NCI-H2227 treated with DMSO at 0.1 percent for 48 hours (cell line): ENCODE measurements around the gene KRTAP5-10.
"Not testable (repeated sequence)": the region's sequence is repeated elsewhere in the genome, so short reads cannot be mapped to it uniquely, and the experiment has no call there.

ENCODE experiments used
- DNase-seq: peaks from one replicate; lab custom pipeline; 2025; lab: John Stamatoyannopoulos, UW

Gene KRTAP5-10

DNA sequence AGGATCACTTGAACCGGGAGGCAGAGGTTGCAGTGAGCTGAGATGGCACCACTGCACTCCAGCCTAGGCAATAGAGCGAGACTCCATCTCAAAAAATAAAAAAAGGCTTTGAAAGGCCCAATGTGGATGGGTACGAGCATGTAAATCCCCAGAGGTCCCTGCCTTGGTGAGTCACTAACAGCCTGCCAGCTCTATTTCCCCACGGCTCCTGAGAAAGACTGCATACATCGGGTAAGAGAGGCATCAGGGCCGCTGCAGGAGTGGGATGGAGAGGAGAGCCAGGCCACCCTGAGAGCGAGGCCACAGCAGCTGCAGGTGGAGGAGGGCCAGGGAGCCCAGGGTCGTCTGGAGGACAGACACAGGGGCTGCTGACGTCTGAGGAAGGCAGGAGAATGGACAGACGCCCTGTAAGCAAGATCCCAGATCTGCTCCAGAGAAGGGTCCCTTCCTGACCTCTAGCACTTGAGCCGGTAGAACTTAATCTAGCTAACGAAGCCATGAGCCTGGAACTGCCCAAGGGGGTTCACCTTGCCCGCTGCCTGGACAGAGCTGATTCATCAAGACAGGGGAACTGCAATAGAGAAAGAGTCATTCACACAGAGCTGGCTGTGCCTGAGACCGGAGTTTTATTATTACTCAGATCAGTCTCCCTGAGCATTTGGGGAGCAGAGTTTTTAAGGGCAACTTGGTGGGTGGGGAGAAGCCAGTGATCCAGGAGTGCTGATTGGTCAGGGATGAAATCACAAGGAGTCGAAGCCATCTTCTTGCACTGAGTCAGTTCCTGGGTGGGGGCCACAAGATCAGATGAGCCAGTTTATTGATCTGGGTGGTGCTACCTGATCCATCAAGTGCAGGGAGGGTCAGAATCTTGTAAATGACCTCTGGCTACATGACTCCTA, 22.2 kb upstream of the KRTAP5-10 start:
- DNase-seq: no peak

DNA sequence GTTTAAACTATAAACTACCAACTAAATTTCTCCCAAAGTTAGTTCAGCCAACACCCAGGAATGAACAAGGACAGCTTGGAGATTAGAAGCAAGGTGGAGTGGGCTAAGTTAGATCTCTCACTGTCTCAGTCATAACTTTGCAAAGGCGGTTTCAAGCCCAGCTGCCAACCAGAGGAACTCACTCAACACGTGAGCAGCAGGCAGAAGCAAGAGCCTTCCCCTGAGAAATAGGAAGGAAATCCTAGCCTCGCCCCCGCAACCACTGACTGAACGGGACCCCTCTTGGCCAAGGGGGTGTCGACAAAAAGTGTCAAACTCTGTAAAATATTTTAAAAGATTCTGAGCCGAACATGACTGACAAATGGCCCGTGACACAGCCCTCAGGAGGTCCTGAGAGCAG, 21.5 kb upstream of the KRTAP5-10 start:
- no peak for DNase-seq

DNA sequence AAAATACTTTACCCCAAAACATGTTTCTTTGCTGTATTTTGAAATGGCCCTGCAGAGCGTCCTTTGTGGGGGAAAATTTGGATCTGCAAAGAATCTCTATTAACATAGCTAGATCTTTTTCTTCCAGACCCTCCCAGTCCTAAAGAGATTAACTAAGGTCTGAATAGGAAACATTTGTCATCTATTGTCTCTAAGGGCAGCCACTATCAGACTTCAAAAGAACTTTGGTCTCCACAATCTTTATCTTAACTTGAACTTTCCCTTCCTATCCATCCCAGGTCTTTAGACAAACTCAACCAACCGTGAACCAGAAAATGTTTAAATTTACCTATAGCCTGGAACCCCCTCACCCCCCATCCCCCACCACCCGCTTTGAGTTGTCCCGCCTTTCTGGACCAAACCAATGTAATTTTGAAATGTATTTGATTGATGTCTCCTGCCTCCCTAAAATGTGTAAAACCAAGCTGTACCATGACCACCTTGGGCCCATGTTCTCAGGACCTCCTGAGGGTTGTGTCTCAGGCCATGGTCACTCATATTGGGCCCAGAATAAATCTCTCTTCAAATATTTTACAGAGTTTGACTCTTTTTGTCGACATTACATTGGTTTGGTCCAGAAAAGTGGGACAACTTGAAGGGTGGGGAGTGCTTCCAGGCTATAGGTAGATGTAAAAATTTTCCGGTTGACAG, 20.7 kb upstream of the KRTAP5-10 start:
- no peak for DNase-seq

DNA sequence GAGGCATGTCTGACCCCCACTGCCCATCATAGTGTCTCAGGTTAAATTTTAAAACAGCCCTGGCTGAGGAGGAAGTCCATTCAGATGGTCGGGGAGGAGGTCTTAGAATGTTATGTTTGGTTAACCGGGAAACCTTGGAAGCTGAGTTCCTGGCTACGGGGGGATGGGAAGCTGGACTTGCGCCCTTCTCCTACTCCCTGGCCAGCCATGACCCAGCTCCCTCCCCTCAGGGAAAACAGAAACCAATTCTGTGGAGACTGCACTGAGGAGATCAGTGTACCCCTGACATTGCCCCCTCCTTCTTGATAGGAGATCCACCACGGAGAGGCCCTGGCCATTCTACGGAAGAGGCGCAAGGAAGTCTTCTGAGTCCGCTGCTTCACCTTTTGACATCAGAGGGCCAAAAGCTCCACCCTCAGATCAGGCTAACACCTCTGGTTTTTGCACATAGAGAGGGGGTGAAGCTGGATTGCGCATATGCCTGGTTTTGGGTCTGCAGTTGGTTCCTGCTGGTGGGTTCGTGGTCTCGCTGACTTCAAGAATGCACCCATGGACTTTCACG, 19.9 kb upstream of the KRTAP5-10 start:
- DNase-seq: no peak

DNA sequence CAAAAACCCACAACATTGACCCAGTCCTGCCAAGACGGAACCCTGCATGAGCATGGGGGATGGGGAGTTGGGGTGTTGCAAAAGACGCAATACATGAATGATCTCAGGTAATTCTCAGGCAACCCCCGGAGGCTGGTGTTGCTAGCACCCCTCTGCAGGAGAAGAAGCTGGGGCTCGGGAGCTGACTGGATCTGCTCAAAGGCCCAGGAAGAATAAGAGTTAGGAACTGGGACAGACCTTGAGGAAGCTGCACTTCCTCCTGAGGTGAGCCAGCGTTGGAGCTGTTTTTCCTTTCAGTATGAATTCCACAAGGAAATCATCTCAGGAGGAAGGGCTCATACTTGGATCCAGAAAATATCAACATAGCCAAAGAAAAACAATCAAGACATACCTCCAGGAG, 17.2 kb upstream of the KRTAP5-10 start, which contains the start of gene KRTAP5-9:
Gene KRTAP5-9 (plus strand): TSS at position 301 of the 400 bp plus-strand sequence. CDS start 238 bp downstream, outside the sequence.
- DNase-seq: no peak

DNA sequence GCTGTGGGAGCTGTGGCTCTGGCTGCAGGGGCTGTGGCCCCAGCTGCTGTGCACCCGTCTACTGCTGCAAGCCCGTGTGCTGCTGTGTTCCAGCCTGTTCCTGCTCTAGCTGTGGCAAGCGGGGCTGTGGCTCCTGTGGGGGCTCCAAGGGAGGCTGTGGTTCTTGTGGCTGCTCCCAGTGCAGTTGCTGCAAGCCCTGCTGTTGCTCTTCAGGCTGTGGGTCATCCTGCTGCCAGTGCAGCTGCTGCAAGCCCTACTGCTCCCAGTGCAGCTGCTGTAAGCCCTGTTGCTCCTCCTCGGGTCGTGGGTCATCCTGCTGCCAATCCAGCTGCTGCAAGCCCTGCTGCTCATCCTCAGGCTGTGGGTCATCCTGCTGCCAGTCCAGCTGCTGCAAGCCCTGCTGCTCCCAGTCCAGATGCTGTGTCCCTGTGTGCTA, 16.6 kb upstream of the KRTAP5-10 start:
- no peak for DNase-seq

DNA sequence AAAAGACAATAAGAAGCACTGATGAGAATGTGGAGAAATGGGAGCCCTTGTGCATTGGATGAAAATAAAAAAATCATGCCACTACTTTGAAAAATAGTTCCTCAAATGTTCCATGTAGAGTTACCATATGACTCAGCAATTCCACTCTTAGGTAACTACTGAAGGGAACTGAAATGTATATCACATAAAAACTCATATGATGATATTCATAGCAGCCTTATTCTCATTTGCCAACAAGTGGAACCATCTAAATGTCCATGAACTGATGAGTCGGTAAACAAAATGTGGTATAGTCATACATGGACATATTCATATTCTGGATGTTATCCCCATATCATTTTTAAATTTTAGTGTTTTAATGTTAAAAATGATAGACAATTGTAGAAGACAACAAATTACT, 13.7 kb upstream of the KRTAP5-10 start:
- no peak for DNase-seq

DNA sequence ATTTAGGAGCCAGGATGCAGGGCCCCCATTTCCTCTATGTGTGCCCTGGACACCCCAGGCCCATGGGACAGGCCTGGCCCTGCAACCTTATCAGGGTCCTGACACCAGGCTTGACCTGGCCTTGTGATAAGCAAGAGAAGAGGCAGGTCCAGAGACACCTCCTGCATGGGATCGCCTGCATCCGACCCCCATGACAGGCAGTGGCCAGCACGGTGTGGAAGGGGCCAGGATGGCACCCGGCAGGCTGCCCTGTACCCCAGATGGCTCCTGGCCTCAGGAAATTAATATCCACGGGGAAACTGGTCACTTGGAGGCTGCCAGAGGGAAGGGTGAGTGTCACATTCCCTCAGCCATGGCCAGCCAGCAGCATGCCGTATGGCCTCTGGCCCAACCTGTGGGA, 10.4 kb upstream of the KRTAP5-10 start:
- DNase-seq: no peak

DNA sequence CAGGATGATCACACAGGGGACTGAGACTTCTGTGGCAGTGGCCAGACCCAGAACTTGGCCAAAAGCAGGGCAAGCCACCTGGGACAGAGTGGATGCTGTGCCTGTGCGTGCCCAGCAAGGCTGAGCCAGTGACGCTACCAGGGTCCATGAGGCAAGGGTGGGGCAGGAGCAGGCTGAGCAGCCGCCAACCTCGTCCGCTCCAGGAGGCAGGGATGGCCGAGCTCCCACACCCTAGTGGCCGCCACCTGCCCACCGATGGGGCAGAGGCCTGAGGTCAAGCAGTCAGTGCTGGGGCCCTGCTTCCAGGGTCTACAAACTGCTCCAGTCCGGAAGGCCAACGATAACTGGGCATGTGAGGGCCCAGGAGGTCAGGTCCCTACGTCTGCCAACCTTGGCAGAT, 9.9 kb upstream of the KRTAP5-10 start:
- no peak for DNase-seq

DNA sequence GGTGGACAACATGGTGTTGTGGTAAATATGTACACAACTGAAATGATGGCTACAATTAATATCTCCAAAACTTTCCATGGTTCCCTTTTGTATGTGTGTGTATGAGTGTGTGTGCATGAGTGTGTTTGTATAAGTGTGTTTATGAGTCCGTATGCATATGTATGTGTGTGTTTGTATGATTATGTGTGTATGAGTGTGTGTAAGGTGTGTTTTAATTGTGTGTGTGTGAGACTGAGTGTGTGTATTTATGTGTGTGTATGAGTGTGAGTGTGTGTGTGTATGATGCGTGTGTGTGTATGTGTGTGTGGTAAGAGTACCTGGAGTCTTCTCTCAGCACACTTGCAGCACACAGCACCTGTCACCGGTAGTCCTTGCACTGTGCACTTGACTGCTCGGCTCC, 9.3 kb upstream of the KRTAP5-10 start:
- no peak for DNase-seq

DNA sequence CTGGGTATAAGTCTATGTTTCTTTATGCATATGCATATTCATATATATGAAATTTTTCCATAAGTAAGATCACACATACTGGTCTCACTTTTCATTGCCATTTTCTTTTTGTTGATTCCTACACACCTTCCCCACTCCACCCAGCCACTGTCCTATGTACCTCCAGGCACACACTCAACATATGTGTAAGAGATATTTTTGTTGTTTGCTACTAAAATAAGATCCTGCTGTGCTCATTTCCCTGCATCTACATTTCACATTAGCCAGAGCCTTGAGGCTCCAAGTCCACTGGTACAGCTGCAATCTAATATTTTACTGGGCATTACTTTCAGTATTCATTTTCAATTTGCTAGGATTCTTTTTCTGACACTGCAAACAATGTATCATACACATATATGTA, 8.1 kb upstream of the KRTAP5-10 start:
- no peak for DNase-seq

DNA sequence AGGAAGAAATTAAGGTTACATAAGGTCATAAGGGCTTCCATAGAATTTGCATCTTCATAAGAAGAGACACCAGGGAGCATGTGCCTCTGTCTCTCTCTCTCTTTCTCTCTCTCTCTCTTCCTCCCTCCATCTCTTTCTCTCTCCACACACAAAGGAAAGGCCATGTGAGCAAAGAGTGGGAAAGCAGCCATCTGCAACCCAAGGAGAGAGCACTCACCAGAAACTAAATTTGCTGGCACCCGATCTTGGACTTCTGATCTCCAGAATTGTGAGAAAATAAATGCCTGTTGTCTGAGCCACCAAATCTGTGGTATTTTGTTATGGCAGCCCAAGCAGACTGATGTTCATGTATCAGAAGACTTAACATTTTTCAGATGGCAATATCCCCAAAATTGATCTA, 6.4 kb upstream of the KRTAP5-10 start:
- DNase-seq: no peak

DNA sequence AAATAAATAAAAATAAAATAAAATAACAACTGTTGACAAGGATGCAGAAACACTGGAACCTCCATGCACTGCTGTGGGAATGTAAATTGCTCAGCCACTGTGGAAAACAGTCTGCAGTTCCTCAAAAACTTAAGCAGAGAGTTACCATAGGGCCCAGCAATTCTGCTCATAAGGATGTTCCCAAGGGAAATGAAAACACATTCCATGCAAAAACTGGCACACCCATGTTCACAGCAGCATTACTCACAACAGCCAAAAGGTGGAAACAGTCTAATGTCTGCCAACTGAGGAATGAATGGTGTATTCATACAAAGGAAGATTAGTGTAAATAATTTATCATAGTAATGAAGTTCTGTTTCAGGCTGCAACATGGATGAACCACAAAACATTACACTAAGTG, 3.2 kb upstream of the KRTAP5-10 start:
- DNase-seq: no peak

DNA sequence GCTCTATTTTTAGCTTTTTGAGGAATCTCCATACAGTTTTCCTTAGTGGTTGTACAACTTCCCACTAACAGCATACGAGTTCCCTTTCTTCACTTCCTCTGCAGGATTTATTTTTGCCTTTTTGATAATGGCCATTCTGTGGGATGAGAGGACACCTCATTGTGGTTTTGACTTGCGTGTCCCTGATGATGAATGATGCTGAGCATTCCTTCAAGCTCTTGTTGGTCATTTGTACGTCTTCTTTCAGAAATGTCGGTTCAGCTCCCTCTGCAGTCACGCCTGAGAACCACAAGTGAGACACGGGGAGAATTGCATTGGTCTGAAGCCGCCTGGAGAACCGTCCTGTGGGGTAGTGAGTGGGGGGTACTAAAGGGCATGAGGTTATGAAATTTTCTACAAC, 2.0 kb upstream of the KRTAP5-10 start:
- no peak for DNase-seq

DNA sequence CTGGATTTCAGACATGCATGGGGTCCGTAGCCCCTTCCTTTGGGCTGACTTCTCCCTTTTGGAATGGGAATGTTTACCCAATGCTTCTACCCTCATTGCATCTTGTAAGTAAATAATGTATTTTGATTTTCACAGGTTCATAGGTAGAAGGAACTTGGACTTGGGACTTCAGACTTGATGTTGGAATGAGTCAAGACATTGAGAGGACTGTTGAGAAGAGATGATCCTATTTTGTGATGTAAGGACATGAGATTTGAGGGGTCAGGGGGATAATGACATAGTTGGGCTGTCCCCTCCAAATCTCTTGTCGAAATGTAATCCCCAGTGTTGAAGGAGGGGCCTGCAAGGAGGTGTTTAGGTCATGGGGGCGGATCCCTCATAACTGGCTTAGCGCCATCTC, 933 bp upstream of the KRTAP5-10 start:
- DNase-seq: no peak

DNA sequence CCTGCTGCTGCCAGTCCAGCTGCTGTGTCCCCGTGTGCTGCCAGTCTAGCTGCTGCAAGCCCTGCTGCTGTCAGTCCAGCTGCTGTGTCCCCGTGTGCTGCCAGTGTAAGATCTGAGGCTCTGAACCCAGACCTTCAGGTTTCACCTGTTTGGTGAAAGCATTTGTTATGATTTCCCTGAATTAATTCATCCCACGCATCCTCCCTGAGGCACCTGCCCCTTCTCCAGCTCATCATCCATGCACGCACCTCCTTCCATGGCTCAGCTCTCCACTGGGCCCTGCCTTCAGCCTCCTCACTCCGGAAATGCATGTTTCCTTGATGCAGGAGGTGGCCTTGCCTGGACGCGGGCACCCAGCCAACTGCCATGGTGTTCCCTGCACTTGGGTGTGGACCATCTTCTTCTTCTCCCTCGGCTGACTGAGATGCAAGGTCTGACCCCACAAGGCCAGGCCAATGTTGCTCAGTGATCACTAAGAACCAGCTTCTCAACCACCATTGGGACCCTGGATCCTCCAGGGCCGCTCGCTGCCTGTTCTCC, 788 bp downstream of the KRTAP5-10 start:
- no peak for DNase-seq

DNA sequence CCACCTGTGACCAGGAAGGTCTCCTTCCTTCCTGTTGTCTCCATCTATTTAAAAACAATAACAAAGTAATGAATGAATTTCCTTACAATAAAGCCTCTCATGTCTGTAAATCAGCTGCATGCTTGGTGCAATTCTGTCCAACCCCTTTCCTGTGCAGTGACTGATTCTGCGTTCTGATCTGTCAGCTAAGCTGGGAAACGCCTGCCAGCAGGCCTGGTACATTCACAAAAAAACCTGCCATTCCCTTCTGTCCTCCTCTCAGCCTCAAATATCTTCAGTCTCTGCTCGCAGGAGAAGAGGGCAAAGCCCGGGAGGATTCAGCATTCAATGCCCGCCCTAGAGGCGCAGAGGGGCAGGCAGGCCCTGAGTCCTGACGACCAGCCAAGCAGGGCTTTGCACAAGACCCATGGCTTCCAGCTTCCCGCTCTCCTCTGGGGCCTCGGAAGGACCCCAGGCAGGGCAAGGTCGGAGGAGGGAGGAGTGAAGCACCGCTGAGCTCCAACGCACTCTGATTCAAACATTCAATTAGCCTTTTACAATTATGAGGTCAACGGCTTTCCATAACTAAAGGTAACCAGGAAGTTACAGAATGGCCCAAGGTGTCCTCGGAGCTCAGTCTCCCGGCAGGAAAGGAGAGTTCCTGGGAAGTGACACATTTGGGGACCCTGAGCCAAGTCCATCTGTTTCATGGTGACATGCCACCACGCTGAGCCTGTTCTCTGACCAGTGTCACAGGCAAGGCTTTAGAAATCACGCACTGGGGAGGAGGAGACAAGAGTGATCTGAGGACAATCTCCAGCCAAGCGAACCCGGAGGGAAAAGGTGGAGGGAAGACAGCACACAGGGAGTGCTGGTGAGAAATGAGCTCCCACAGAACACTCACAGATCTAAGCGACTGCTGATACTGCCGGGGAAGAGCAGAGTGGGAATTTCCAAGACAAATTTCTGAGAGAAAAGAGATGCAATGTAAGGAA, 1.6 kb downstream of the KRTAP5-10 start:
- not testable (repeated sequence) for DNase-seq

DNA sequence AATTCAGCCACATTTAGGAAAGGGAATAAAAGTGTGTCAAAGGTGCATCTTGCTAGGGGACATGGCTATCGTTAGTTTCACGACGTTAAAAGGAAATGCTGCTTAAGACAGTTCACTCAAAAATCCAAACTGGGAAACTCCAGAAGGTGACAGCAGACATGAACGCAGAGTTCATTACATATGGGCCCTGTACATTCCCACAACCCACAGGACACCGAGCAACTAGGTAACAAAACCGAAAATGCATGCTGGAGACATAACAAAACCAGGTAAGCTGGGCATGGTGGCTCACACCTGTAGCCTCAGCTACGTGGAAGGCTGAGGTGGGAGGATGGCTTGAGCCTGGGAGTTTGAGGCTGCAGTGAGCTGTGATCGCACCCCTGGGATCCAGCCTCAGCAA, 2.3 kb downstream of the KRTAP5-10 start:
- not testable (repeated sequence) for DNase-seq

DNA sequence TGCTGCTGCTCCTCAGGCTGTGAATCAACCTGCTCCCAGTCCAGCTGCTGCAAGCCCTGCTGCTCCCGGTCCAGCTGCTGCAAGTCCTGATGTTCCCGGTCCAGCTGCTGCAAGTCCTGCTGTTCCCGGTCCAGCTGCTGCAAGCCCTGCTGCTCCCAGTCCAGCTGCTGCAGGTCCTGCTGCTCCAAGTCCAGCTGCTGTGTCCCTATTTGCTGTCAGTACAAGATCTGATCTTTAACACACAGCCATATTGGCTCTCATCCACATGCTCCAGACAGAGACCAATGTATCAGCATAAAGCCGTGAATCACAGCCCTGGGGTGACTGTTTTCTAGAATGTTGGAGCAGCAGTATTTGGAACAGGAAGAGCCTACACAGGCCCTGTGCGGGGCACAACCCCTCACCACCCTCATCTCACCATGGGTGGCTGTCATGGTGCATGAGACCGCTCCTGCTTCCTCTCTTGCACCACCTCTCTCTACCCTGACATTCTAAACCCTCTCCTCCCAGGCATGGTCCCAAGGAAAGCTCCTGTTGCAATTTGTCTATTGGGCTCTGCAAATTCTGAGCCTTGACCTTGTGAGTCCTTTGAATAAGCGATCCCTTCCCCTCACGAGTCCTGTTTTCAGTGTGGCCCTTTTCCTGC, 3.5 kb downstream of the KRTAP5-10 start:
- no peak for DNase-seq

DNA sequence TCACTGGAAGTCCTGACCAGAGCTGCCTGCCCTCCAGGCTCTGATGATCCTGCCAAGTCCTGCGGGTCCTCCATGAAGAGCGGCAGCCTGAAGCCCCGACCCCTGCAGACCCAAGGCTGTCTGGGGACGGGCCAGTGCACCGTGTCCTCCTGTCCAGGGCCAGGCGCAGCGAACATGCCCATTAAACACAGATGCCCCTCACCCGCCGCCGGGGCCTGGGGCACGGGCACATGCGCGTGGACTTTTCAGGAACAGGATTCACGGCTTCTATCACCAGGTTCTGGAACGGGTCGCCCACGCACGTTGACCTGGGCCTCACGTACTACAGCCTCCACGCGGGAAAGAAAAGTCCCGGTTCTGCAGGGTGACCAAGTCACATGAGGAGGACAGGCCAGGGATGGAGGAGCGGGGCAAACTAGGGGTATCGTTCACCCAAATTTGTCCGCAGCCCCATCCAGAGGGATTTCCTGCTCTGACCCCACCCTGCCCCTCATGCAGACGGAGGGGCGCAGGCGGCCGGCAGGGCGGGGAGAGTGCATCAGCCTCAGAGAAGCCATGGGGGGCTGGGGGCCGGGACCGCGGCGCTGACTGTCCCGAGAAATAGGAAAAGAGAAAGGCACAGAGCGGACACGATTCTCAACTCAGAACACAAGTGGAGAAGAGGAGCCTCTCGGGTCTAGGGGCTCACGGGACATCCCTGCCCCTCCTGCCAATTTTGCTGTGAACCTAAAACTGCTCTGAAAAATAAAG, 5.9 kb downstream of the KRTAP5-10 start:
- DNase-seq: not testable (repeated sequence)
